ENCODE data around the gene LRRC26. TPM values are rescaled to one million over a fixed set of nuclear protein-coding genes. Genes with fewer than 3 reads are reported as not detected.
A peak's percentile ranks its signal among the peaks of the same experiment; 100 is the strongest.

LRRC26 gene
- polyA plus RNA-seq, 1 donor (not counting 4 experiments of a cell fraction or from before 2014, with no cell fraction given): not detected

GRCh38 chr9:137189297-137190295, 19.7 kb upstream of the LRRC26 start:
- Histone ChIP-seq H3K79me2 (ENCODE audit: control insufficient read depth, insufficient read depth, low read length) (peaks cover 47% of the 10 kb centered on the region), H4K20me1 (ENCODE audit: control insufficient read depth, extremely low read depth, insufficient read depth, low read length) (no peaks in the 10 kb centered on the region), H3K4me1 (ENCODE audit: control insufficient read depth, extremely low read depth, insufficient read depth, low read length) (peaks cover 25% of the 10 kb centered on the region)

GRCh38 chr9:137188490-137189296, 18.8 kb upstream of the LRRC26 start, which contains the start of the genes ANAPC2 and SSNA1:
Gene ANAPC2, minus strand, starts transcription at chr9:137188560. Its CDS starts 28 bp downstream, at chr9:137188532.
Gene SSNA1, plus strand, starts transcription at chr9:137188676. Its CDS starts 51 bp downstream, at chr9:137188727.
- Histone ChIP-seq H3K27me3 (ENCODE audit: control insufficient read depth, extremely low read depth, insufficient read depth, low read length) (peaks cover 3% of the 10 kb centered on the region), H3K4me2 (ENCODE audit: control insufficient read depth, extremely low read depth, insufficient read depth, low read depth, low read length) (peak within 1 kb of the TSS; percentile 97), H3K79me2 (ENCODE audit: control insufficient read depth, insufficient read depth, low read length) (peaks cover 47% of the 10 kb centered on the region), H2AFZ (ENCODE audit: control insufficient read depth, low read length) (peak within 1 kb of the TSS; percentile 91), H3K36me3 (ENCODE audit: control insufficient read depth in 2 of 2, extremely low read depth in 1 of 2, insufficient read depth in 2 of 2, low read length in 2 of 2) (peaks cover 13 to 20% of the 10 kb centered on the region in 2 experiments), H3K9ac (ENCODE audit: control insufficient read depth, extremely low read depth, insufficient read depth, low read length) (peak within 1 kb of the TSS; percentile 92), H3K4me3 (ENCODE audit: control insufficient read depth in 2 of 3, extremely low read depth in 1 of 3, insufficient read depth in 2 of 3, low read depth in 1 of 3, low read length in 3 of 3) (peak within 1 kb of the TSS; percentile 88 to 96 (median 90)), H3K27ac (ENCODE audit: control insufficient read depth, insufficient read depth, low read length) (peak within 1 kb of the TSS; percentile 89), H3K9me3 (ENCODE audit: control insufficient read depth, low read depth, low read length) (no peaks in the 10 kb centered on the region), H3K9me1 (ENCODE audit: control insufficient read depth, extremely low read depth, insufficient read depth, low read length) (no peaks in the 10 kb centered on the region), H4K20me1 (ENCODE audit: control insufficient read depth, extremely low read depth, insufficient read depth, low read length) (no peaks in the 10 kb centered on the region), H3K4me1 (ENCODE audit: control insufficient read depth, extremely low read depth, insufficient read depth, low read length) (peaks cover 23% of the 10 kb centered on the region)
- peak; percentile 57 for DNase-seq (ENCODE audit: low read depth, low spot score)
- FAIRE-seq: peak; percentile 34
- dilution Hi-C loops (cut with MboI; ENCODE audit: extremely low pct_ligation_motif_present, low sequenced_read_pairs): no loop called here
- TF ChIP-seq EZH2 (IDR thresholded peaks at IDR 0.05; ENCODE audit: low read length) (no peak), CTCF (optimal IDR thresholded peaks at IDR 0.05 in 1 of 3, IDR thresholded peaks at IDR 0.05 in 1 of 3, conservative IDR thresholded peaks at IDR 0.05 in 1 of 3; ENCODE audit: extremely low read depth in 1 of 3, insufficient read depth in 2 of 3, low read length in 3 of 3) (peak in 2 of 3 experiments; percentile 41 to 68)

More at GRCh38 chr9:137189297-137190295, 19.7 kb upstream of the LRRC26 start:
- no peak for FAIRE-seq
- peak overlapping the region; percentile 89 for H3K27ac ChIP-seq (ENCODE audit: control insufficient read depth, insufficient read depth, low read length)
- no peaks in the 10 kb centered on the region for H3K9me1 ChIP-seq (ENCODE audit: control insufficient read depth, extremely low read depth, insufficient read depth, low read length)
- DNase-seq (ENCODE audit: low read depth, low spot score): no peak
- peak overlapping the region; percentile 92 for H3K9ac ChIP-seq (ENCODE audit: control insufficient read depth, extremely low read depth, insufficient read depth, low read length)
- peaks cover 13 to 19% of the 10 kb centered on the region in 2 experiments for H3K36me3 ChIP-seq (ENCODE audit: control insufficient read depth in 2 of 2, extremely low read depth in 1 of 2, insufficient read depth in 2 of 2, low read length in 2 of 2)
- peaks cover 3% of the 10 kb centered on the region for H3K27me3 ChIP-seq (ENCODE audit: control insufficient read depth, extremely low read depth, insufficient read depth, low read length)
- TF ChIP-seq CTCF (optimal IDR thresholded peaks at IDR 0.05 in 1 of 3, IDR thresholded peaks at IDR 0.05 in 1 of 3, conservative IDR thresholded peaks at IDR 0.05 in 1 of 3; ENCODE audit: extremely low read depth in 1 of 3, insufficient read depth in 2 of 3, low read length in 3 of 3) (no peak), EZH2 (IDR thresholded peaks at IDR 0.05; ENCODE audit: low read length) (no peak)
- dilution Hi-C loops (cut with MboI; ENCODE audit: extremely low pct_ligation_motif_present, low sequenced_read_pairs): no loop called here
- no peaks in the 10 kb centered on the region for H3K9me3 ChIP-seq (ENCODE audit: control insufficient read depth, low read depth, low read length)
- H3K4me2 ChIP-seq (ENCODE audit: control insufficient read depth, extremely low read depth, insufficient read depth, low read depth, low read length): peak overlapping the region; percentile 79
- peak overlapping the region; percentile 22 for H2AFZ ChIP-seq (ENCODE audit: control insufficient read depth, low read length)
- peak overlapping the region; percentile 88 to 96 (median 90) for H3K4me3 ChIP-seq (ENCODE audit: control insufficient read depth in 2 of 3, extremely low read depth in 1 of 3, insufficient read depth in 2 of 3, low read depth in 1 of 3, low read length in 3 of 3)

Data from keratinocyte (primary cell).